Measurements from ENCODE around the gene GH1.
A peak's percentile ranks its signal among the peaks of the same experiment; 100 is the strongest.
"Not testable (repeated sequence)": the region's sequence is repeated elsewhere in the genome, so short reads cannot be mapped to it uniquely, and the experiment has no call there.

Gene GH1

GRCh38 chr17:63889026-63889848, 29.4 kb downstream of the GH1 start:
- not testable (repeated sequence) for H3K4me1 Mint-ChIP-seq; H3K9me3 Mint-ChIP-seq; H3K4me3 Mint-ChIP-seq; H3K36me3 Mint-ChIP-seq (ENCODE audit: low read depth); H3K27ac Mint-ChIP-seq; H3K27me3 Mint-ChIP-seq (ENCODE audit: low read depth)
- TF ChIP-seq CTCF (IDR thresholded peaks at IDR 0.05; ENCODE audit: unreplicated experiment in 3 of 3), result peak; percentile 37 to 48 (median 46)

GRCh38 chr17:63885119-63885518, 33.5 kb downstream of the GH1 start:
- H3K27me3 Mint-ChIP-seq (ENCODE audit: low read depth); H3K4me1 Mint-ChIP-seq; H3K4me3 Mint-ChIP-seq; H3K36me3 Mint-ChIP-seq (ENCODE audit: low read depth); H3K27ac Mint-ChIP-seq; H3K9me3 Mint-ChIP-seq: not testable (repeated sequence)

- H3K27me3 Mint-ChIP-seq (ENCODE audit: low read depth), result peaks cover 16% of the 10 kb centered on the region
- not testable (repeated sequence) for H3K4me1 Mint-ChIP-seq; H3K4me3 Mint-ChIP-seq; H3K9me3 Mint-ChIP-seq; H3K36me3 Mint-ChIP-seq (ENCODE audit: low read depth); H3K27ac Mint-ChIP-seq
These were observed 36.0 kb downstream of the GH1 start for GRCh38 chr17:63882626-63883126.

- H3K9me3 Mint-ChIP-seq, result no peaks in the 10 kb centered on the region
- TF ChIP-seq CTCF (IDR thresholded peaks at IDR 0.05; ENCODE audit: unreplicated experiment in 3 of 3), result peak; percentile 42 to 51 (median 44)
These were observed 36.6 kb downstream of the GH1 start, which contains the start of gene GH2 for GRCh38 chr17:63881935-63882601. TSS of gene GH2 (minus strand) at chr17:63881944. CDS start at chr17:63881801, 143 bp downstream.

GRCh38 chr17:63881337-63881736, 37.3 kb downstream of the GH1 start:
- H3K27ac Mint-ChIP-seq; H3K4me3 Mint-ChIP-seq; H3K9me3 Mint-ChIP-seq; H3K36me3 Mint-ChIP-seq (ENCODE audit: low read depth); H3K4me1 Mint-ChIP-seq: not testable (repeated sequence)
- H3K27me3 Mint-ChIP-seq (ENCODE audit: low read depth), result peaks cover 20% of the 10 kb centered on the region

More at GRCh38 chr17:63881935-63882601, 36.6 kb downstream of the GH1 start, which contains the start of gene GH2:
- H3K36me3 Mint-ChIP-seq (ENCODE audit: low read depth), result no peaks in the 10 kb centered on the region
- no peak within 1 kb of the TSS for H3K27ac Mint-ChIP-seq
- H3K4me3 Mint-ChIP-seq, result no peak within 1 kb of the TSS
- H3K27me3 Mint-ChIP-seq (ENCODE audit: low read depth), result peaks cover 20% of the 10 kb centered on the region
- no peaks in the 10 kb centered on the region for H3K4me1 Mint-ChIP-seq

- H3K9me3 Mint-ChIP-seq, result no peaks in the 10 kb centered on the region
- no peak overlapping the region for H3K27ac Mint-ChIP-seq
- H3K4me1 Mint-ChIP-seq, result no peaks in the 10 kb centered on the region
- H3K27me3 Mint-ChIP-seq (ENCODE audit: low read depth), result peaks cover 24% of the 10 kb centered on the region
- no peak overlapping the region for H3K4me3 Mint-ChIP-seq
- TF ChIP-seq CTCF (IDR thresholded peaks at IDR 0.05; ENCODE audit: unreplicated experiment in 3 of 3), result no peak
- no peaks in the 10 kb centered on the region for H3K36me3 Mint-ChIP-seq (ENCODE audit: low read depth)
These were observed 37.9 kb downstream of the GH1 start for GRCh38 chr17:63880706-63881105.

- H3K9me3 Mint-ChIP-seq; H3K4me1 Mint-ChIP-seq; H3K4me3 Mint-ChIP-seq; H3K36me3 Mint-ChIP-seq (ENCODE audit: low read depth); H3K27ac Mint-ChIP-seq: not testable (repeated sequence)
- H3K27me3 Mint-ChIP-seq (ENCODE audit: low read depth), result peaks cover 16% of the 10 kb centered on the region
These were observed 40.2 kb downstream of the GH1 start for GRCh38 chr17:63878413-63878812.

- H3K4me1 Mint-ChIP-seq; H3K27ac Mint-ChIP-seq; H3K4me3 Mint-ChIP-seq; H3K36me3 Mint-ChIP-seq (ENCODE audit: low read depth); H3K9me3 Mint-ChIP-seq: not testable (repeated sequence)
- H3K27me3 Mint-ChIP-seq (ENCODE audit: low read depth), result peaks cover 16% of the 10 kb centered on the region
These were observed 43.9 kb downstream of the GH1 start for GRCh38 chr17:63874693-63875092.

- peaks cover 16% of the 10 kb centered on the region for H3K27me3 Mint-ChIP-seq (ENCODE audit: low read depth)
- H3K4me1 Mint-ChIP-seq; H3K9me3 Mint-ChIP-seq; H3K4me3 Mint-ChIP-seq; H3K27ac Mint-ChIP-seq; H3K36me3 Mint-ChIP-seq (ENCODE audit: low read depth): not testable (repeated sequence)
These were observed 44.5 kb downstream of the GH1 start for GRCh38 chr17:63874061-63874626.

GRCh38 chr17:63873577-63873976, 45.1 kb downstream of the GH1 start, which contains the start of gene CSH2:
TSS of gene CSH2 (minus strand) at chr17:63873677. CDS start at chr17:63873614, 63 bp downstream.
- not testable (repeated sequence) for H3K4me1 Mint-ChIP-seq; H3K9me3 Mint-ChIP-seq; H3K27ac Mint-ChIP-seq; H3K36me3 Mint-ChIP-seq (ENCODE audit: low read depth); H3K4me3 Mint-ChIP-seq
- H3K27me3 Mint-ChIP-seq (ENCODE audit: low read depth), result peaks cover 12% of the 10 kb centered on the region

- H3K36me3 Mint-ChIP-seq (ENCODE audit: low read depth); H3K4me3 Mint-ChIP-seq; H3K27ac Mint-ChIP-seq; H3K27me3 Mint-ChIP-seq (ENCODE audit: low read depth); H3K4me1 Mint-ChIP-seq; H3K9me3 Mint-ChIP-seq: not testable (repeated sequence)
These were observed 46.8 kb downstream of the GH1 start for GRCh38 chr17:63871646-63872365.
